GM12865 (cell line): ENCODE measurements around the gene CLDND1.

ENCODE experiments used
- DNase-seq: peaks from one replicate; pipeline ENCODE4 v3.0.0; 2010; ENCODE audit warnings: low read depth
- H3K4me3 ChIP-seq: 2 replicates; pipeline ENCODE4 v1.5.1; 2011; ENCODE audit warnings: mild to moderate bottlenecking, low read depth, low read length, control low read depth
- TF ChIP-seq, protein P1 (sequence below): IDR thresholded peaks from 2 replicates; pipeline ENCODE4 v1.5.1; 2011; ENCODE audit warnings: low read length, control low read depth, low read depth, inconsistent platforms; ENCODE audit not compliant: insufficient read depth; ENCODE audit errors: missing control alignments

The CLDND1 gene

GRCh38 chr3:98519351-98519750, 3.4 kb downstream of the CLDND1 start:
- TF ChIP-seq, protein P1, sequence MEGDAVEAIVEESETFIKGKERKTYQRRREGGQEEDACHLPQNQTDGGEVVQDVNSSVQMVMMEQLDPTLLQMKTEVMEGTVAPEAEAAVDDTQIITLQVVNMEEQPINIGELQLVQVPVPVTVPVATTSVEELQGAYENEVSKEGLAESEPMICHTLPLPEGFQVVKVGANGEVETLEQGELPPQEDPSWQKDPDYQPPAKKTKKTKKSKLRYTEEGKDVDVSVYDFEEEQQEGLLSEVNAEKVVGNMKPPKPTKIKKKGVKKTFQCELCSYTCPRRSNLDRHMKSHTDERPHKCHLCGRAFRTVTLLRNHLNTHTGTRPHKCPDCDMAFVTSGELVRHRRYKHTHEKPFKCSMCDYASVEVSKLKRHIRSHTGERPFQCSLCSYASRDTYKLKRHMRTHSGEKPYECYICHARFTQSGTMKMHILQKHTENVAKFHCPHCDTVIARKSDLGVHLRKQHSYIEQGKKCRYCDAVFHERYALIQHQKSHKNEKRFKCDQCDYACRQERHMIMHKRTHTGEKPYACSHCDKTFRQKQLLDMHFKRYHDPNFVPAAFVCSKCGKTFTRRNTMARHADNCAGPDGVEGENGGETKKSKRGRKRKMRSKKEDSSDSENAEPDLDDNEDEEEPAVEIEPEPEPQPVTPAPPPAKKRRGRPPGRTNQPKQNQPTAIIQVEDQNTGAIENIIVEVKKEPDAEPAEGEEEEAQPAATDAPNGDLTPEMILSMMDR, result no peak
- H3K4me3 ChIP-seq, result peak overlapping the region; percentile 88; the same call in 1 of the 2 replicates
- DNase-seq, result no peak

DNA sequence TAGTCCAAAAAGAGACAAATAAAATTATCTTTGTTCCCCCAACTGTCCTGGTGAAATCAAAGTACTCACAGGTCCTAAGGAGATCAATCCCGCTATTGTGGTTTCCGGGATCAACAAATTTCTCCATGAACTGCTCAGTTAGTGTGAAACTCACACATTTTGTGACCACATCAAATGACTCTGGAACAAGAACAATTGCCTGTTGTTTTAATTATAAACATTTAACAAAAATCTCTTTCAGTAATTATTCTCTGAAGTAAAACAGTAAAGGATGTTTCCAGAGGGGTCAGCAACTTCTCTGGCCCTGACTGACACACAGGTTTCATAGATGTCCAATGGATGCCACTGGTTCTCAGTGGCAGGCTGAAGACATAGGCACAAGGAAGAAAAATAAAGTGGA, 3.9 kb downstream of the CLDND1 start:
- no peak overlapping the region for H3K4me3 ChIP-seq
- DNase-seq, result no peak
- TF ChIP-seq, protein P1, result no peak

GRCh38 chr3:98514948-98515347, 7.8 kb downstream of the CLDND1 start:
- H3K4me3 ChIP-seq, result no peak overlapping the region
- TF ChIP-seq, protein P1, result no peak

DNA sequence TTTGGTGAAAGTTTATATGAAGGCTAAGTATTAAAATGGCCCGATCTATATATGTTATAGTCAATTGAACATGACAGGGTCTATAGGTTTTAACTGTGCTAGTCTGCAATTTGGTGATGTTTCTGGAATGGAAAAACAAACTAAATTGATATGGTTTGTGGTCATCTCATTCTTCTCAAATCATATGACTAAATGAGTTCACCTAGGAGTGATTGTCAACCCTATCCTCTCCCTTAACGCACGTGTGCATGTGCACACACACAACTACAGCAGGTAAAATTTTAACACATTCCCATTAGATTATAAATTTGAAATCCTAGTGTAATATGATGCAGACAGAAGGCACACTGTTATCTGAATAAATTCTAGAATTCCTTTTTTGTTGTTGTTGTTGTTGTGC, 9.0 kb downstream of the CLDND1 start:
- DNase-seq, result no peak
- TF ChIP-seq, protein P1, result no peak
- no peak overlapping the region for H3K4me3 ChIP-seq

More at GRCh38 chr3:98514948-98515347, 7.8 kb downstream of the CLDND1 start:
- DNase-seq, result no peak

DNA sequence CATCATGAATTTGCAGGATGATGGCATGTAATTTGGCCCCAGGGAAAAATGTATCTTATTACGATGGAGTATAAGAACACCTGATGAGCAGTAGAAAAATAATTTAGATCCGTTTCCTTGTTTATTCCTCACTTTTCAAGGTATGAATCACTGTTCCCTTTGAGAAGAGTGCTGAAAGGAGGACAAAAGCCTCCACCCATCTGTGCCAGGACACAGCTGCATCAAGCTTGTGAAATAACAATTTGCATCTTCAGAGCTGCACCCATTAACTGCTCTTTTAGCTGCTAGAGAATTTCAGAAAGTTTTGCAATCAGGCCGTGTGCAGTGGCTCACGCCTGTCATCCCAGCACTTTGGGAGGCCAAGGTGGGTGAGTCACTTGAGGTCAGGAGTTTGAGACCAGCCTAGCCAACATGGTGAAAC, 9.6 kb downstream of the CLDND1 start:
- no peak overlapping the region for H3K4me3 ChIP-seq
- DNase-seq, result no peak
- TF ChIP-seq, protein P1, result no peak

- no peak overlapping the region for H3K4me3 ChIP-seq
- TF ChIP-seq, protein P1, result no peak
- DNase-seq, result no peak
Measured at GRCh38 chr3:98512576-98512975, 10.1 kb downstream of the CLDND1 start.

DNA sequence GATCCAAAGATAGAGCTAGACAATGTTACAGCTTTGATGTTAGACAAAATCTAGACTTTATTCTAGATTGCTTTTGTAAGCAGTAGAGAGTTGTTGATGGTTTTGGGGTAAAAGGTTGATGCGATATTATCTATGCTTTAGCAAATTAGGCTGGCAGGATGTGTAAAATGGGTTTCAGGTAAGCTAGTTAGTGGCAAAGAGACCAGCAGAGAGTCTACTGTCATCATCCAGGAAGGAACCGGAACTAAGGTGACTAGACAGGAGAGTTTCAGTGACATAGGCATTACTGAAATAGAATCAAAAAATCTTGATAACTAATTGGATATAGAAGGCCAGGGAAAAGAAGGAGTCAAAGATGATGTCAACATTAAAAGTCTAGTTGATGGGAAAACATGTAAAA, 14.1 kb downstream of the CLDND1 start:
- no peak for DNase-seq
- H3K4me3 ChIP-seq, result no peak overlapping the region
- TF ChIP-seq, protein P1, result no peak
